A549 treated with DMSO at 1 μM for 4 hours (cell line): ENCODE measurements around the gene GPAT2. TPM values are rescaled to one million over a fixed set of nuclear protein-coding genes. Genes with fewer than 3 reads are reported as not detected.

Source experiments
- total RNA-seq: library from RNA; stranded (reverse); fragments of 200-300 nt; extraction: Qiagen RNA extraction; gene quantifications from 5 replicates; pipeline ENCODE4 v1.2.3, GENCODE V29; 2022; ENCODE audit warnings: low read depth

The GPAT2 gene, protein sequence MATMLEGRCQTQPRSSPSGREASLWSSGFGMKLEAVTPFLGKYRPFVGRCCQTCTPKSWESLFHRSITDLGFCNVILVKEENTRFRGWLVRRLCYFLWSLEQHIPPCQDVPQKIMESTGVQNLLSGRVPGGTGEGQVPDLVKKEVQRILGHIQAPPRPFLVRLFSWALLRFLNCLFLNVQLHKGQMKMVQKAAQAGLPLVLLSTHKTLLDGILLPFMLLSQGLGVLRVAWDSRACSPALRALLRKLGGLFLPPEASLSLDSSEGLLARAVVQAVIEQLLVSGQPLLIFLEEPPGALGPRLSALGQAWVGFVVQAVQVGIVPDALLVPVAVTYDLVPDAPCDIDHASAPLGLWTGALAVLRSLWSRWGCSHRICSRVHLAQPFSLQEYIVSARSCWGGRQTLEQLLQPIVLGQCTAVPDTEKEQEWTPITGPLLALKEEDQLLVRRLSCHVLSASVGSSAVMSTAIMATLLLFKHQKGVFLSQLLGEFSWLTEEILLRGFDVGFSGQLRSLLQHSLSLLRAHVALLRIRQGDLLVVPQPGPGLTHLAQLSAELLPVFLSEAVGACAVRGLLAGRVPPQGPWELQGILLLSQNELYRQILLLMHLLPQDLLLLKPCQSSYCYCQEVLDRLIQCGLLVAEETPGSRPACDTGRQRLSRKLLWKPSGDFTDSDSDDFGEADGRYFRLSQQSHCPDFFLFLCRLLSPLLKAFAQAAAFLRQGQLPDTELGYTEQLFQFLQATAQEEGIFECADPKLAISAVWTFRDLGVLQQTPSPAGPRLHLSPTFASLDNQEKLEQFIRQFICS
- total RNA-seq = not detected in 5 replicates

DNA sequence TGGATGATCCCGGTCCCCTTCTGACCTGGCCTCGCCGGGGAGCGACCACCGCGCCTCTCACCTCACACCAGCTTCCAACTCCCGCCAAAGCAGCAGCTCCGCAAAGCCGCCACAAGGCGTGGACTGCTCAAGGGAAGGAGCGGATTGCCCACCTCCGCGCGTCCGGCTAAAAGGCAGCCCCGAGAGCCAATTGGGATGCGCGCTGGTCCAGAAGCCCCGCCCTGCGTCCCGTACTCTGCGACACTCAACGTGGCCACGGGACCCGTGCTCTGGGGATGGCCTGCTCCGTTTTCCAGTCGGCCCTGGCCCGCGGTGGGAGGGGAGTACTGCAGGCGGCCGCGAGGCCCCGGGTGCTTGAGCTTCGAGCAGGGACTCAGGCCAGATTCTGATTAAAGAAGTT is at the start of gene GPAT2:
TSS of gene GPAT2 (minus strand) at position 125 of the 400 bp plus-strand sequence. CDS start 2,557 bp downstream, outside the sequence.

DNA sequence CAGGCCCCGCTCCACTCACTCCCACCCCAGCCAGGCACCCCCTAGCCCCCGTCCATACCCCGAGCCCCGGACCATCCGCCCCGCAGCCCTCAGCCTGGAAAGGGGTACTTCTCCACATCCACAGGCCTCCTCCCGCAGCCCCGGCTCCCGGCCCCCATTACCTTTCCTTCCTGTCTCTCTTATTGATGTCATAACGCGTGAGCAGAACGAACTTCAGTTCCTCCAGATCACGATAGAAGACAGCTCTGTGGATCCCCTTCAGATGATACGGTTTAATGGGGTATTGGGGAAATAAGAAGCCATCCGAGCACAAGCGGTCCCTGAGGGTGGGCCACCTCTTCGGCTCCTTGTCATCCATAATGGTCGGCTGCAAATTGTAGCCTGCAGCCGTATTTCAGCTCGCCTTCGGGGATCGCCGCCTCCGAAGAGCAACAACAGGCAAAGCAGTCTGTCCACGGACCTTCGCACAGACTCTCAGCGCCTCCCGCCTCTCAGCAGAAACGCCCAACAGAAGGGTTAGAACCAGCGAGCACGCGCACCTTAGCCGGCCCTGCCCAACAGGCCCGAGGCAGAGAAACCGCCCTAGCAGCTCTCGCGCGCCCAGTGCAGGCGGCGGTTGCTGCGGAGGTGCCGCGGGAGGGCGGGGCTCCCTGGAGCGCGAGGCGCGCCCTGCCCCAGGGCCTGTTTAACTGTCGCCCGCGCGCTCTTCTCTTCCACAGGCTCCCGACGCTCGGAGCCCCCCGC is 43.2 kb downstream of the GPAT2 start, which contains the start of gene ANKRD36C:
TSS of gene ANKRD36C (minus strand) at position 474 of the 744 bp plus-strand sequence. CDS start at position 358, 116 bp downstream.

Other genes with a start within 250 kb of the GPAT2 start
- gene ANKRD36C, start 43.1 kb downstream of the GPAT2 start, total RNA-seq = 4.3 to 5.1 TPM (median 4.4 TPM) in 5 replicates
- gene ADRA2B, start 81.7 kb upstream of the GPAT2 start, total RNA-seq = 0.03 to 0.09 TPM (median 0.08 TPM) in 4 of 5 replicates, not detected in the other
- not detected in 5 replicates for gene ASTL, start 103.6 kb upstream of the GPAT2 start, total RNA-seq
- gene DUSP2, start 110.5 kb upstream of the GPAT2 start, total RNA-seq = 0.20 to 0.57 TPM (median 0.51 TPM) in 5 replicates
- 95.6 to 110 TPM (median 106 TPM) in 5 replicates for gene STARD7, start 173.9 kb upstream of the GPAT2 start, total RNA-seq
- gene TMEM127, start 231.1 kb upstream of the GPAT2 start, total RNA-seq = 37.7 to 53.7 TPM (median 51.9 TPM) in 5 replicates
- 71.0 to 95.6 TPM (median 90.4 TPM) in 5 replicates for gene CIAO1, start 231.3 kb upstream of the GPAT2 start, total RNA-seq